Stimulated activated naive CD8-positive, alpha-beta T cell treated with anti-CD3 and anti-CD28 coated beads, Interleukin-15, Interleukin-2, amounts not matched to agents 100 U/mL and 50 U/mL, for 24 hours (primary cell): ENCODE measurements around the gene CARHSP1.
"Not testable (repeated sequence)": the region's sequence is repeated elsewhere in the genome, so short reads cannot be mapped to it uniquely, and the experiment has no call there.

Experiments
- ATAC-seq: fragments of 150-1000 bp; cut with Tn5 transposase; one replicate; pipeline ENCODE4 v1.10.0; 2021
- DNase-seq: peaks from one replicate; pipeline ENCODE4 v3.0.0; 2021

The CARHSP1 gene

DNA sequence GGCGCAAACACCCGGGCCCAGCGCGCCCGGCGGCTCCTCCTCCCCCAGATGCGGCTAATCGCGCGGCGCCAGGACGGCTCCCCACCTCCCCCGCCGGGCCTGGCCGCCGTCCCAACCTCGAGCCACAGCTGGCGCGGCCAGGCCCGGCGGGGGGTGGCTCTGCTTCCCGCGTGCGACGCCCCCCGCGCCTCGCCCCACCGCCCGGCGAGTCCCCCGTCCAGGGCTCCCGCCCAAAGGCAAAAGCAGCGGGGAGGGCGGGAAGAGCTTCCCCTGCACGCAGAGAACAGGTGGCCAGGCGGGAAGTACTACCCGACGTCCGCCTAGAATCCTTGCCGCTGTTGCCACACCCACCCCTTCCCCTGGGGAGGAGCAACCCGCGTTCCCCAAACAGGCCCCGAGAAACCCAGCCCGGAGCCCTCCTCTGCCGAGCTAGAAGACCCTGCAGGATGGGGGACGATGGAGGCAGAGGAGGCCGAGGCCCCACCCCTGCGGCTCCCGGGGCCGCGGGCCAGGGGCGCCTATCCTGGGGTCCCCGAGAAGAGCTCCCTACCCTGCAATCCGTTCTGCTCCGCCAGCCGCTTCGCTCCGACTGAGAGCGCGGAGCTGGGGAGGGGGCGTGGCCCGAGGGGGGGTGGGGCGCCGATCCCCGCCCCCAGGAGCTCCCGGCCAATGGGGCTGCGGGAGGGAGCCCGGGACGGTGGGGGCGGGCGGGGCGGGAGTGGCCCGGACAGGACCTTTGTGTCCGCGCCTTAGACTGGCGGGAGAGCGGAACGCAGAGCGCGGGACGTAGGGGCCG is at the start of gene CARHSP1:
Gene CARHSP1 (minus strand): TSS at position 591 of the 796 bp plus-strand sequence. CDS start 9,678 bp downstream, outside the sequence.
- ATAC-seq: peak; percentile 78
- peak; percentile 91 for DNase-seq

DNA sequence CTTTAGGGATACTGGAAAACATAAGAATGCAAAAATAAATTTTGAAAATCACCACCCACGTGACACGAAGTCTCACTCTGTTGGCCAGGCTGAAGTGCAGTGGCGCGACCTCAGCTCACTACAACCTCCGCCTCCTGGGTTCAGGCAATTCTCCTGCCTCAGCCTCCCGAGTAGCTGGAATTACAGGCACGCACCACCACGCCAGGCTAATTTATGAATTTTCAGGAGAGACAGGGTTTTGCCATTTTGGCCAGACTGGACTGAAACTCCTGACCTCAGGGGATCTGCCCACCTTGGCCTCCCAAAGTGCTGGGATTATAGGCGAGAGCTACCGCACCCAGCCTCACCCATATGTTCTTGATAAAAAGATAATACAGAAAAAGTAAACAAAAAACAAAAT is 48.5 kb upstream of the CARHSP1 start:
- DNase-seq, ATAC-seq: not testable (repeated sequence)

DNA sequence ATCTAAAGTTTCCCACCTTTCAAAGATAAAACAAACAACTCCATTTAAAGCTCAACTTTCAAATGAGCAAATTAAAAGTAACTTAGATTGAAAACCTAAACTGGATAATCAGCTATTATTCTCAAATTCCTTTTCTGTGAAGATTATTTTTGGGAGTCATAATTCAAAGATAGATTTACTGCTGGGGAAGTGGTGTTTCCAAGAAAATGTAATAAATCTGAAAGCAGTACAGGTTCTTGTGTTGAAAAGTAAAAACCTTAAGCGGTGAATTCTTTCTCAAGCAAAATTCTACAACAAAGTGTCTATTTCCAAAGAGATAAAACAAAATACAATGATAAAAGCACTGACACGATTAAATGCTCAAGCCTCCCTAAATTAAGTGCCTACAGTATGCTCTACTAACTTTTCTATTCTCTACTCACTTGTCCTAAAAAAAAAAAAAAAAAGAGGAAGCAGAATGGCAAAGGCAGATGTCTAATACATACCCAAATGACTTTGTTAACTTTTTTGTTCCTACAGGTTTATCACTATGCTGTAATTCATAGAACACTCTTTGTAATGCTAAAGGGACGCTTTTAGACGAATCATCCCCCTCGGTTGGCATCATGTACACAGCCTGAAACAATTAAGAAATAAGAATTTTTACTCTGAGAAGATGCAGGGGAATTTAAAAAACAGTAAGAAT is 47.9 kb upstream of the CARHSP1 start:
- ATAC-seq: no peak
- DNase-seq: no peak

DNA sequence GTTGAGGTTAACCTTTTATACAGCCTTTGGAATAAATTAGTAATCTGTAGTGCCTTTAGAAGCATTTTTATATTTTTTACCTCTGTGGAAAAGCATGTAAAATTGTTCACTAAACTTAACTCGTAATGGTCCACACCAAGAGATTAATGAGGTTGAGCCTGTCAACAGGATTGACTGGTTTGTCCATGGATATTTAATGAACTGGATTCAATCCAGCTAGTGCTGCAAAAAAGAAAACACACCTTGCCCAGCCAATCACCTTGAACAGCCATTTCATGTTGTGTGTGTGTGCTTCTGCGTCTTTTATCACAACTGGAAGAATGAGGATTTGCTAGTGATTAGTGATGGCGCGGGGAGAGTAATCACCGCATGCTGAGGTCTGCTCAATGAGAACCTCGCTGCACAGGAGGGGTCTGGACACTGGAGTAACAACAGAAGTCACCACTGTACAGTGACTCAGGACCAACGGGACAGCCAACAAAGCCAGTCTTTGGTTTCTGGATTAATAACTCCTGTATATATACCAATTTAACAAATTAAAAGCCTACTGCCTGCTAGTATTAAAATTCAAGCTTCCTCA is 47.0 kb upstream of the CARHSP1 start:
- DNase-seq: no peak
- no peak for ATAC-seq

DNA sequence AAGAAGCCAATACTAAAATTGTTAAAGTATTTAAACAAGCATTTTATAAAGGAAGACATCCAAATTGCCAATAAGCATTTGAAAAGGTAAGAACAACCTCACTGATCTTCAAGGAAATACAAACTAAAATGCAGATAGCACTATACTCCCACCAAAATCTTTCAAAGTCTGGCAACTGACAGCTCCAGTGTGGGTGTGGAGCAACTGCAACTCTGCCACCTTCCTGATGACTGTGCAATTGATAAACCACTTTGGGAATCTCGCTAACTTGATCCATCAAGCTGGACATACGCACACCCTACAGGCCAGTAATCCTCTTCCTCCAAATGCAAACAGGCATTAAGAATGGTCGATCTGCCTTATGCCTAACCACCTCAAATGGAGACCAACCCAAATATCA is 45.3 kb upstream of the CARHSP1 start:
- DNase-seq (no peak), ATAC-seq (no peak)

DNA sequence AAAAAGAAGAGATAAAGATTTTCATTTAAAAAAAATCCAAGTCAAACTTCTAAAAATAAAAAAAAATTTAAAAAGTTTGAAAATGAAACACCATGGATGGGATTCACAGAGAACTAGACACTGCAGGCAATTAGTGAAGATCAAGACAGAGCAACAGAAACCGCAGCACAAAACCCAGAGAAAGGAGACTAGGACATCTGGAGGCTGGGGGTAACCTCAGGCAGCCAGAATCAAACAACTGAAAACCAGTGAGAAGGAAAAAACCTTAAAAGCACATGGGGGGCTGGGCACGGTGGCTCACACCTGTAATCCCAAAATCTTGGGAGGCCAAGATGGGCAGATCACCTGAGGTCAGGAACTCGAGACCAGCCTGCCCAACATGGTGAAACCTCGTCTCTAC is 44.0 kb upstream of the CARHSP1 start:
- DNase-seq (no peak), ATAC-seq (no peak)

DNA sequence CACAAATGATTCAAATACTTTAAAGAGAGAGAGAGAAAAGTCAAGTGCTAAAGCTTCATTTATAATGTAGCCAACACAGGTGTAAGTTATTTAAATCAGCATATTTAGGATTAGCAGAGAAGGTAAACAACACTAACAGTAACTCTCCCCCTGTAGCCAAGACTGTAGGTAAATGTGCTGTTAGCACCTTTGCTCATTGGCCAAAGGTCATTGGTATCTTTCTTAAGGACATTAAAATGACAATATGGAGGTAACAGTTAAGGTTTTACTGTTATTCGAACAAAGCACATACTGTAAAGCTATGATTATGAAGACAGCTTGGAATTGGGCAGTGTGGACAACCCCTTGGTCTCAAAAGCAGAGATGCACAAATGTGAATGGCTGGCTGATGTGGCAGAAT is 42.0 kb upstream of the CARHSP1 start:
- DNase-seq (no peak), ATAC-seq (no peak)

DNA sequence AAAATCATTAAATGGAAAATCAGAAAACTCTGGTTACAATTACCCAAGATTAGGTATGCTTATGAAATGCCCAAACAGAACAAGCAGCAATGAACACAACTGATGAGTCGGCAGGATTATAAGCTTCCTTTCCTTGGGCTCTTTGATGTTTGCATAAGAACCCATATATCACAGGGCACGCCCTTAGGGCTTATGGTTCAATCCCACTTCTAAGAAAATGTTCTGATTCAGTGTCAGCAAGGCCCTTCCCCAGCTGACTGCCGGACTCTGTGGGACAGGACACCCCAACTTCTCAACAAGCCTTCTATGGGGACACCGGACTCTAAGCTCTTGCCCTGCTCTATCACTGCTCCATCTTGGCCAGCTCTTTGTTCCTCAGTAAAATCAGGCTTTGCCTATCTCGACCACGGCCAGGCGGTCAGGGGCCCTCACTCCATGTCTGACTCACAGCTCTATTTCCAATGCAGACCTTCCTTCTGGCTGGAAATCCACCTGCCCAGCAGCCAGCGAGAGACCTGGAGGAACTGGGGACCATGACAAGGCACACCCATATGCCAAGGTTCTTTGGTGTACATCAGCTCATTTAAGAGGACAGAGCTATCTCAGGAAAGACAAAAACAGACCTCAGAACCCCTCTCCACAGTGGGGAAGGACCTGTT is 40.1 kb upstream of the CARHSP1 start:
- ATAC-seq (no peak), DNase-seq (no peak)

DNA sequence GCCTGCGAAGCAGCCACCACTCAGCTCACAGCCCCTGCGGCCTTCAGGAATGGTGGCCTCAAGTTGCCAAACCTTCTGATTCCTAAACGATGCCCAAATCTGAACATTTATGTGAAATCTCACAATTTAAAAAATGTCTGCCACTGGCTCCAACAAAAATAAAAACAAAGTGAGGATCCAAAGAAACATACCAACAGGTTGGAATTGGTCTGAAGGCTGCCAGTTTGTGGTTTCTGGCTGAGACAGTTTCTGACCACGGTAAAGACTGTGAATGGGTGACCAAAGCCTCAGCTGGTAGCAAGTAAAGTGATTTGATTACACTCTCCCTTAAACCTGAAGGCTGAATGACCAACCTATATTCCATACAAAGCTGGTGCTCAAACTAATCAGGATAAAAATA is 38.3 kb upstream of the CARHSP1 start:
- no peak for DNase-seq
- ATAC-seq: no peak

DNA sequence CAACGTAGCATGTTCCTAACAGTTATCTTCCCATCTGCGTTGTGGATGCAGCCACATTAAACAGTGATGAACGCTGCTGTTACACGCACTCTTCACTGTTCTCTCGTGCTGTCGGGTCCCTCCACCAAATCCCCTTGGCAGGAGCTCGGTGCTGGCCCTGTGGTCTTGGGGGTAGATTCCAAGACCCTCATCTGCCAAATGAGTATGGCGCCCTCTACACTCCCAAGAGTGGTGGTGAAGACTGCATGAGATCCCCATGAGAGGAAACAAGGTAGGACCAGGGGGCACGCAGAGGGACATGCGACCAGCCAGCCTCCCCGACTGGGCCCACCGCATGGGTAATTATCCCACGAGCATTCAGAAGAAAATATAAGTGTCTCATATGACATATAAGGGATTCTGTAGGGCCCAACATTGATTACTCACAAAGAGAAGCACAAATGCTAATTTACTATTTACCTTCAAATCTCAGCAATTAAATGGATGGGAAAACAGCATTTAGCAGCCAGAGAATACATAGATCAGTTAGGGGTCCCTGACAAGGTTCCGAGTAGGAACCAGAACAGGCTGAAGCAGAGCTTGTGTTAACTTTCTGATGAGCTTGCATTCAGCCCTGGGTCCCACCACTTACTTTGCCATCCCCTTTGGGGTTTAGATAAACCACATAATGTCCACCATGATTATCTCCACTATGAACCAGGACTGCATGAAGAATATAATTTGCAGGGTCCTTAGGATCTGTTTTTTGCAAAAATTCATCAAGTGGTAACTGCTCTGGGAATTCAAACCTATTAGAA is 37.2 kb upstream of the CARHSP1 start:
- DNase-seq (no peak), ATAC-seq (no peak)

DNA sequence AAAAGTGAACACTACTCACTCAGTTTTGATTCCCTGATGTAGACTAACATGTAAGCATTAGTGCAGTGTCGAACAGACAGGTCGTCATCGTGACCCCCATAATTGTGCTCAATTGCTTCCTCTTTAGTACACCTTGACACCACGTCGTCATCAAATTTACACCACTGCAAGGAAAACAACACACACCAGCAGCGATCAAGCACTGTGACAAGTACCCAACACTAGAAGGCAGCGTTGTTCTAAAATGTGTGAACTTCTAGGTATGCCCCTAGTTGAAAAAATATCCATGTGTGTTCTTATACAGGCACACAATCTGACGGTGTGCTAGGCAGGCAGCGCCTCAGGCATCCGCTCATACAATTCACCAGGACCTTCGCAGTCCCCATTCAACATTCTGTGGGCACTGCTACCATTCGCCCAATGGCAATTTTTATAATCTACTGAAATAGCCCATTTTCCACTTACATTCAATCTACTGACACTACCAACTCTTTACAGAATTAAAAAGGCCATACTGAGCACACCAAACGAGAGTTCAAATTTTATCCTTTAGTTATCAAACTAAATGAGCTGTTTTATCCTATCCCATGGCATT is 36.5 kb upstream of the CARHSP1 start:
- DNase-seq (no peak), ATAC-seq (peak; percentile 43)

DNA sequence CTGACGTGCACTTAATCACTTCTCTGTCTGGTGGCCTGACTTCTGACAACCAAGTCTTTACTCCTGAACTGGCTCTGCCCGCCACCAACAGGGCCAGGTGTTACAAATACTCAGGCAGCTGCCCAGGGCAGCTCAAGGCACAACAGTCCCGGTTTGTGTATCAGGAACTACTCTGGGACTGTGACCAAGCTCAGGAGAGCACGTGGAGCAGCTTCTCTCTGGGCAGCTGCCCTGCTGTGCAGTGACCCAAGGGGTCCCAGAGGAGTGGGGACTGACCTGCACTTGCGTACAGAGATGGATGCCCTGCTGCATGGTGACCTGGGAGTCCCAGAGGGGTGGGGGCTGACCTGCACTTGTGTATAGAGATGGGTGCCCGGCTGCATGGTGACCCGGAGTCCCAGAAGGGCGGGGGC is 35.2 kb upstream of the CARHSP1 start:
- DNase-seq (no peak), ATAC-seq (no peak)

DNA sequence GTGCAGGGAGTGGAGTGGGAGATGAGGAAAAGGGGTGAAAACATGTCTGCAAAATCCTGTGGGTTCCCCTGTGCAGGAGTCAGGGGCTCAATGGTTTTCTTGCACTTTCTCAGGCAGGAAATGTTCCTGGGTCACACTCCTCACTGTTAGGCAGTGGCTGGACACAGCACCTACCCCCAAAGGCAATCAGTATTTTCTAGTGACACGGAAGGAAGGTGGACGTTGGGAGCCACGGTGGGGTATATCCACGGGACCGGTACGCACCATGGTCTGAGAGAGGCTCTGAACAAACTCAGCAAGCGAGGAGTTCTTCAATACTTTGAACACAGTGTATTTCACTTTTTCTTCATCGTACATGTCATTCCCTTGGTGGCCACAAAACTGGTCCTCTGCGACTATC is 34.2 kb upstream of the CARHSP1 start:
- DNase-seq (no peak), ATAC-seq (no peak)

DNA sequence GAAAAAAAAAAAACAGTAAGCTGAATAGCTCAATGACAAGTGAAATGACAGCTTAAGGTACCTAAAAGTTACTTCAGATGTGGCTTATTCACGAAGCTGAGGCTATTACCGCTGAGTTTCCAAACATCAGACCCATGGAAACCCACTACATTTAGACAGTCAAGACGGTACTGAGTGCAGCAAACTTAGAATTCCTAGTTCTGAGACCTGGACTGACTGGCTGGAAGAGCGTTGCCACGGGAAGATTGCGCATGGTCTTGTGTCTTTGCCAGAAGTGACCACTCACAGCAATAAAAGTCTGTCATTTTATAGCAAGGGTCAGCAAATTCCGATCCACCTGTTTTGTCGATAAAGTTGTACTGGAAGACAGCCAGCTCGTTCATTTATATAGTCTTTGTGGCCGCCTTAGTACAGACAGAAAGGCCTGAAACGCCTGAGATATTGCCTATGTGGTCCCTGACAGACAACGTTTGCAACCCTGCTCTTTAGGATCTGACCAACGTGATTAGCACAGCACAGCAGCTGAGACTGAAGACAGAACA is 32.6 kb upstream of the CARHSP1 start:
- no peak for ATAC-seq
- no peak for DNase-seq

DNA sequence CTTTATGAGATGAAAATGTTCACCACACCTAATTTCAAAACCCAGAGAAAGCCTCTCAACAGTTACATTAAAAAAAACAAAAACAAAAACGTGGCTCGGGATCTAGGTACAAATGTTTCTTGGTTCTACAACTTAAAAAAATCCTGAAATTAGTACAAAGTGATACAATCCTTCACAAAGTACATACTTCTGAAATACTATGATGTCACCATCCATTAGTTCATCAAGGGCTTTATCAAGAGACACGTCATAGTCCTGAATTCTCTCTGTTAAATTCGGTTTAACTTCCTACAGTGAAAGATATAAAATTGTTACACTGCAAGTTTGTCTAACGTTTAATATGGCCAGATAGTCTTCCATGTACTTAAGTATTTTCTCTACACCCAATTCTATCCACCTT is 31.5 kb upstream of the CARHSP1 start:
- no peak for DNase-seq
- no peak for ATAC-seq

DNA sequence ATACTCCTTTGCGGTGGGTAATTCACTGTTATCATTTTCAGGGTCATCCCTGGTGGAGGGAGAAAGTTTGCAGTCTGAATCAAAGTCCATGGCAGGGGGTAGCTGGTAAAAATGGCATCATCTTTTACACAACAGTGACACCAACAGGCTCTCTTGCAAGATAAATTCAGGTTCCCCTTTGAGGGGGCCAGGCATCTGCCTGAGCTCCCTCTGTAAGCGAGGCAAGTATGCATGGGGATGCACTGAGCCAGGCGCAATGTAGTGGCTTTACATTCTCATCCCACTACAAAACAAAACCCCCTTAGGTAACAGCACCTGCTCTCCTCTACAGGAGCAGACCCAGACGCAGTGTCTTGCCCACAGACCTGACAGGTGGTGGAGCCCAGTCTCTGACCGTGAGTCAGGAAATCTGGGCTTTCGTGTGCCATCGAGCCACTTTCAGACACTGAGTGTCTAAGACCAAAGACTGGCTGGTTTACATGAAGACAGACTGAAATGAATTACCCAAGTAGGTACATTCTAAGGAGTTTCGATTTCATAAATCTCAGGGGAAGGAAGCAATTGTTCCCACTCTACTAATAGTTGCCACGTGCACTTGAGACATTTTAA is 31.0 kb upstream of the CARHSP1 start:
- DNase-seq: no peak
- no peak for ATAC-seq

DNA sequence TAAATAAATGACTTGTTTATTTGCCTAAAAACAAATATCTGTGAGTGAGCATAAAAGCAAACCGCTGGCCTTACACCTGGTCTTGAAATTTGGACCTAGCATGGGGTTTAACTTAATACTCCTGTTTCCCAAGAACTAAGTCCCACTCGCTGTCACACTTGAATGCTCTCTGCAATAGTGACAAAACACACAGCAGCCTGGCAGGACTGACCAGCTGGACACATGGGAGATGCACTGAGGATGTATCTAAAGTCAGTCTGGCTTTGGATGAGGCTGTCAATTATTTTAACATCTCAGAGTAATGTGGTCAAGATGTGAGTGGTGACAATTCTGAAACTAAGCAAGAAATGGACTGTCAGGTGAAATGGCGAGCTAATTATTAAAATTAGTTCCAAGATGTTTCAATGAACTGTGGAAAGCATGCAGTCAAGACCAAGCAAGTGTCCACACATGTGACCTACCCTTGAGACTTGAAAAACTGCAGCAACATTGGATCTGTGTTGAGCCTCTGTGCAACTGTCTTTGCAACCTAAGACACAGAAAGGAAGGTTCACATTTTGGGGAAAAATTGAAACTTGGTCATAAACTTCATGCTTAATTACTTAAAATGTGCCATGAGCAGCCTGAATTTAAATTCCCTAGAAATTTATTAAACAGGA is 30.0 kb upstream of the CARHSP1 start:
- ATAC-seq (no peak), DNase-seq (no peak)

DNA sequence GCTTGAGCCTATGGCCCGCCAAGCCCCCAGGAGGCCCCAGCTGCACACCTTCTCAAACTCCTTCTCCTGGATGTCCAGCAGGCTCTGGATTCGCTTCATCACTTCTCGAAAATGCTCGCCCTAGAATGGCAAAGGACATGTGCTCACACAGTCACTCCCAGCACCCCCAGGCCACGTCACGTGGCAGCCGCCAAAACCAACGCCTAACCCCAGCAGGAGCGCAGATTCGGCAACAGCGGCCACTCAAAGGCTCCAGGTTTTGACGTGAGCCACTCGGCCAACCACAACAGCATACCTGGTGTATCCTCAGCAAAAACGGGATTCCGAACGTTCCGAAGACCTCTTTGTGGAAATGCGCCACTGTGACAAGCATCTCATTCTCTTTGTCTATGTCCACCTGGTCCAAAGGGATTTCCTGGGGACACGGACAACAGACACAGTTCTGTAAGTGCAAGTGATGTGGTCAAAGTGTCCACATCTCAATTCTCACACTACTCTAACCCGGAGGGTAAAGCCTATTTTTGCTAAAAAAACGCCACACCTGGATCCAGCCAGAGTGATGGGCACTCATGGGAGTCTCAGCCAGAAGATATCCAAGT is 26.0 kb upstream of the CARHSP1 start:
- ATAC-seq (no peak), DNase-seq (no peak)

DNA sequence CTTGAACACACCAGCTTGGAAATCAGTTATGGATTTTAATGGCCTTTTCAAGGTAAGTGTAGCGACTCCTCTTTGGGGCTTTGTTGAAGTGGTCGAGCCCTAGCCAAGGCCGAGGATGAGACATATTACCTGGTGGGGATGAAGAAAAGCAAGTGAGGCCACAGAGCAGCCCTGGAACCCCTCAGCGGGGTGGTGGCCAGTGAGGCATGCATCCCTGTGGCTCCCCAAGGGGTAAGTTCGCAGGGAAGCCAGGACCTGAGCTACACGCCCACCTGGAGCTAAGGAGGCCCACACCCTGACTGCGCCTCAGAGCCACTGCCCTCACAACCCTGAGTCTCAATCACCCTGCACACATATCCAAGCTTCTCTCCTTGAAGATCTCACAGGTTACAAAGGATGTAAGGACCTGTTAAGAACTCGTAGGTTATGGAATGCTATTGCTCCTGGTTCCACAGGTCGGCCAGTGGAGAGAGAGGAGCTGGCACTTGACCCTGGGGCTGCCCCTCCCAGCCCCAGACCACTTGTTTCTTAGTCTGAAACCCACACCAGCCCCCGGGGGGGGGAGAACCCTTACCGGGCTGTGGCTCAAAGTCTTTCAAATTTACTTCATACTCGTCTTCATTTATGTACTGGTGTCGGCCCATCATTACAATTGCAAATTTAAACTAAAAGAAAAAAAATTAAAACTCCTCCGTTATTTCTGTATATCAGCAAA is 25.3 kb upstream of the CARHSP1 start:
- no peak for DNase-seq
- no peak for ATAC-seq
